ENCODE measurements around the gene LILRB1. TPM values are rescaled to one million over a fixed set of nuclear protein-coding genes. Genes with fewer than 3 reads are reported as not detected.

The LILRB1 gene
- total RNA-seq, 1 donor from 2014 or later = not detected

GRCh38 chr19:54608792-54609191 lies 21.5 kb upstream of the LILRB1 start:
- Mint-ChIP-seq H3K27me3 (ENCODE audit: low read depth) (no peaks in the 10 kb centered on the region), H3K9me3 (ENCODE audit: low read depth) (peaks cover 71% of the 10 kb centered on the region), H3K4me3 (ENCODE audit: unreplicated experiment) (no peak overlapping the region), H3K27ac (ENCODE audit: unreplicated experiment) (no peak overlapping the region), H3K4me1 (ENCODE audit: low read depth) (no peaks in the 10 kb centered on the region), H3K36me3 (ENCODE audit: low read depth) (peaks cover 2% of the 10 kb centered on the region)
- TF ChIP-seq CTCF (IDR thresholded peaks at IDR 0.05) = no peak
- no peak for DNase-seq (ENCODE audit: low spot score)

GRCh38 chr19:54609356-54609791 lies 20.9 kb upstream of the LILRB1 start:
- no peak for TF ChIP-seq CTCF (IDR thresholded peaks at IDR 0.05)
- Mint-ChIP-seq H3K9me3 (ENCODE audit: low read depth) (peaks cover 71% of the 10 kb centered on the region), H3K4me3 (ENCODE audit: unreplicated experiment) (no peak overlapping the region), H3K27me3 (ENCODE audit: low read depth) (no peaks in the 10 kb centered on the region), H3K4me1 (ENCODE audit: low read depth) (no peaks in the 10 kb centered on the region), H3K27ac (ENCODE audit: unreplicated experiment) (no peak overlapping the region), H3K36me3 (ENCODE audit: low read depth) (peaks cover 2% of the 10 kb centered on the region)
- DNase-seq (ENCODE audit: low spot score) = no peak

GRCh38 chr19:54612428-54612827 lies 17.9 kb upstream of the LILRB1 start:
- TF ChIP-seq CTCF (IDR thresholded peaks at IDR 0.05) = no peak
- H3K4me3 Mint-ChIP-seq (ENCODE audit: unreplicated experiment) = no peak overlapping the region
- no peaks in the 10 kb centered on the region for H3K4me1 Mint-ChIP-seq (ENCODE audit: low read depth)
- H3K9me3 Mint-ChIP-seq (ENCODE audit: low read depth) = peaks cover 68% of the 10 kb centered on the region
- no peak overlapping the region for H3K27ac Mint-ChIP-seq (ENCODE audit: unreplicated experiment)
- DNase-seq (ENCODE audit: low spot score) = no peak
- H3K27me3 Mint-ChIP-seq (ENCODE audit: low read depth) = no peaks in the 10 kb centered on the region
- no peaks in the 10 kb centered on the region for H3K36me3 Mint-ChIP-seq (ENCODE audit: low read depth)

DNA sequence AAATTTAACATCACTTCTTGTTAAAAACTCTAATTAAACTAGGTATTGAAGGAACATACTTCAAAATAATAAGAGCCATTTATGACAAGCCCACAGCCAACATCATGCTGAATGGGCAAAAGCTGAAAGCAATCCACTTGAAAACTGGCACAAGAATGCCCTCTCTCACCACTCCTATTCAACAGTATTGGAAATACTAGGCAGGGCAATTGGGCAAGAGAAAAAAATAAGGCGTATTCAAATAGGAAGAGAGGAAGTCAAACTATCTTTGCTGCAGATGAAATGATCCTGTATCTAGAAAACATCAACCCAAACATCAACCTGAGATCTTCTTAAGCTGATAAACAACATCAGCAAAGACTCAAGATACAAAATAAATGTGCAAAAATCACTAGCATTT lies 15.6 kb upstream of the LILRB1 start:
- Mint-ChIP-seq H3K9me3 (ENCODE audit: low read depth) (peaks cover 52% of the 10 kb centered on the region), H3K27me3 (ENCODE audit: low read depth) (no peaks in the 10 kb centered on the region)

DNA sequence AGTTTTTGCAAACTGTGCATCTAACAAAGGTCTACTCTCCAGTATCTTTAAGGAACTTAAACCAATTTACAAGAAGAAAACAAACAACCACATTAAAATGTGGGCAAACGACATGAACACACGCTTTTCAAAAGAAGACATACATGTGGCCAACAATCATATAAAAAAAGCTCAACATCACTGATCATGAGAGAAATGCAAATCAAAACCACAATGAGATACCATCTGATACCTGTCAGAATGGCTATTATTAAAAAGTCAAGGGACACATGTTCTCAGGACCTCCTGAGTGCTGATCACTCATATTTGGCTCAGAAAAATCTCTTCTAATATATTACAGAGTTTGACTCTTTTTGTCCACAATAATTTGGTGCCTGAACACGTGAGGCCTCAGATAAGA lies 14.2 kb upstream of the LILRB1 start:
- DNase-seq (ENCODE audit: low spot score) = no peak
- Mint-ChIP-seq H3K27ac (ENCODE audit: unreplicated experiment) (no peak overlapping the region), H3K4me3 (ENCODE audit: unreplicated experiment) (no peak overlapping the region), H3K36me3 (ENCODE audit: low read depth) (no peaks in the 10 kb centered on the region), H3K4me1 (ENCODE audit: low read depth) (no peaks in the 10 kb centered on the region), H3K27me3 (ENCODE audit: low read depth) (no peaks in the 10 kb centered on the region), H3K9me3 (ENCODE audit: low read depth) (peaks cover 47% of the 10 kb centered on the region)
- no peak for TF ChIP-seq CTCF (IDR thresholded peaks at IDR 0.05)

More for the DNA sequence above, 15.6 kb upstream of the LILRB1 start:
- Mint-ChIP-seq H3K4me1 (ENCODE audit: low read depth) (no peaks in the 10 kb centered on the region), H3K27ac (ENCODE audit: unreplicated experiment) (no peak overlapping the region), H3K4me3 (ENCODE audit: unreplicated experiment) (no peak overlapping the region), H3K36me3 (ENCODE audit: low read depth) (no peaks in the 10 kb centered on the region)
- DNase-seq (ENCODE audit: low spot score) = no peak
- TF ChIP-seq CTCF (IDR thresholded peaks at IDR 0.05) = no peak
